Heart left ventricle (tissue), 13 donors: ENCODE data around the gene STAG1.

Experiments
- CTCF ChIP-seq, 12 donors: fragments of 200-600 bp; sonication (generic) in 4 of 12; IDR thresholded peaks; one replicate each; pipeline versions ENCODE4 v1.5.0 to v1.8.0; 2018 to 2022; ENCODE audit warnings: antibody characterized with exemption in 12 of 12, mild to moderate bottlenecking in 5 of 12
- POLR2A ChIP-seq, 2 donors: fragments of 450-650 bp; IDR thresholded peaks; one replicate each; pipeline ENCODE4 v1.6.1; 2017; ENCODE audit warnings: antibody characterized with exemption in 2 of 2, mild to moderate bottlenecking in 2 of 2, moderate library complexity in 2 of 2
- donor health status: ischemic (EF 13 %, LVEDD 7.1; RV severe dilation, severe dysfunction).
- donor health status: DM: no; HTN: yes; CAD: no.
- donor health status: DM: no; HTN: no; CAD: no.
- donor health status: ischemic (EF 25% LVEDD 6.9; RV normal size, moderate dysfunction).
- donor health status: ischemic (EF 25% LVEDD 5.7; RV mildly dilated, moderate dysfunction).
- donor health status: ischemic (EF 35%, LVEDD 5.7; RV mildly dilated, moderate dysfunction).
- donor health status: nonischemic (EF 11% LVEDD 7.7; RV severe dilation, severe dysfunction).
- donor health status: DM: yes; HTN: yes; CAD: no.
- donor health status: PGD.
- donor health status: ischemic (EF 29% LVEDD 5.4; RV normal size, mild dysfunction).
- donor health status: nonischemic (EF 23%, LVEDD 6.1; RV moderate dilation, normal function).

DNA sequence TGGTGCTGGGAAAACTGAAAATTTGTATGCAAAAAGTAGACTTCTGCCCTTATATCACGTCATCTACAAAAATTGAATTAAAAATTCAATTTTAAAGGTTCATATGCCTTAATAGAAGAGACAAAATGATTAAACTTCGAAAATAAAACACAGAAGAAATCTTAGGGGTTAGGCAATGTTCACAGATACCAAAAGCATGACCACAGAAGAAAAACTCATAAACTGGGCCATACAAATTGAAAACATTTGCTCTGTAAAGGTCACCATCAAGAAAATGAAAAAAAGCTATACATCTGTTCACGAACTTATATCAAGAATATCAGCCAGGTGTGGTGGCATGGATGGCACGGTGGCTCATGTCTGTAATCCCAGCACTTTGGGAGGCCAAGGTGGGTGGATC, 257.0 kb downstream of the STAG1 start:
- TF ChIP-seq POLR2A (IDR thresholded peaks at IDR 0.05): no peak
- no peak for TF ChIP-seq CTCF (IDR thresholded peaks at IDR 0.05)
